Measurements from ENCODE around the gene FLNB.

DNA sequence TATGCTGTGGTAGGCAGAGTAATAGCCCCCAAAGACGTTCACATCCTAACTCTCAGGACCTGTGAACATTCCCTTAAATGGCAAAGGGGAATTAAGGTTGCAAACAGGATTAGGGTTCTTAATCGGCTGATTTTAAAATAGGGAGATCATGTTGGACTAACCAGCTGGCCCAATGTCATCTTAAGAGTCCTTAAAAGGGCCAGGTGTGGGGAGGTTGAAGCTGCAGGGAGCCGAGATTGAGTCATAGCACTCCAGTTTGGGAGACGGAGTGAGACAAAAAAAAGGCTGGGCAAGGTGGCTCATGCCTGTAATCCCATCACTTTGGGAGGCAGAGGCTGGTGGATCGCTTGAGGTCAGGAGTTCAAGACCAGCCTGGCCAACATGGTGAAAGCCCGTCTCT lies 1.6 kb upstream of the FLNB start:
- TF ChIP-seq CTCF (conservative IDR thresholded peaks at IDR 0.05; ENCODE audit: low read length): no peak
- no peak for TF ChIP-seq EZH2phosphoT487 (IDR thresholded peaks at IDR 0.05; ENCODE audit: borderline replicate concordance)

All from Loucy (cell line).